HepG2 (cell line): Measurements from ENCODE around the gene CAMKV. TPM values are rescaled to one million over a fixed set of nuclear protein-coding genes. Genes with fewer than 3 reads are reported as not detected.

Experiments used
- ARID4A ChIP-seq: sonication (generic); formaldehyde crosslinking; IDR thresholded peaks from 2 replicates; pipeline ENCODE4 v1.5.0; 2020; ENCODE audit warnings: mild to moderate bottlenecking, missing genetic modification reagents, borderline replicate concordance
- DZIP1 ChIP-seq: sonication (generic); formaldehyde crosslinking; IDR thresholded peaks from 2 replicates; pipeline ENCODE4 v1.5.0; 2020; ENCODE audit warnings: mild to moderate bottlenecking, missing genetic modification reagents
- ELF1 ChIP-seq: sonication (generic); formaldehyde crosslinking; IDR thresholded peaks from 2 replicates; pipeline ENCODE4 v1.4.0; 2020; ENCODE audit warnings: missing genetic modification reagents
- ZFYVE20 ChIP-seq: sonication (generic); formaldehyde crosslinking; IDR thresholded peaks from 2 replicates; pipeline ENCODE4 v1.8.0; 2023; ENCODE audit warnings: low read depth, mild to moderate bottlenecking, moderate library complexity, missing genetic modification reagents, borderline replicate concordance
- polyA plus RNA-seq, 8 experiments: library from polyadenylated mRNA; depleted of rRNA in 3 of 8; stranded (reverse) in 7 of 8; unstranded in 1 of 8; fragments of >200 nt; fragmentation: Illumina TruSeq in 4 of 8; extraction: Trizol in 4 of 8; gene quantifications; 2 replicates each; pipeline versions ENCODE4 v1.2.1 to v1.2.3, GENCODE V29; 2011 to 2016; ENCODE audit warnings: low read depth in 4 of 8, missing spikeins in 1 of 8, mixed read lengths in 1 of 8; ENCODE audit not compliant: insufficient read depth in 1 of 8
- total RNA-seq, 5 experiments: library from RNA; depleted of rRNA; stranded (reverse); fragments of >200 nt; fragmentation: Illumina TruSeq; extraction: Trizol; gene quantifications; 2 replicates each; pipeline ENCODE4 v1.2.3, GENCODE V29; 2016; ENCODE audit warnings: low read depth in 1 of 5

CAMKV gene
- total and polyA plus RNA-seq, 2 of the 13 experiments (the other 11 are each of a cell fraction or from before 2014, with no cell fraction given), result 0.13 to 0.15 TPM

- TF ChIP-seq DZIP1 (CRISPR knock-in tag), result no peak
- TF ChIP-seq ARID4A (CRISPR knock-in tag), result peak; percentile 68
- TF ChIP-seq ELF1 (CRISPR knock-in tag), result peak; percentile 67; the same call in 1 of the 2 replicates
- TF ChIP-seq ZFYVE20 (CRISPR knock-in tag), result no peak
These were observed 56.1 kb downstream of the CAMKV start, which contains the start of gene UBA7 (continued) for GRCh38 chr3:49813497-49814174.
